A549 (cell line): ENCODE measurements around the gene DHFR2. TPM values are rescaled to one million over a fixed set of nuclear protein-coding genes. Genes with fewer than 3 reads are reported as not detected.
"Not testable (repeated sequence)": the region's sequence is repeated elsewhere in the genome, so short reads cannot be mapped to it uniquely, and the experiment has no call there.

Experiments used
- ATAC-seq, 2 experiments: fragments of 200-7000 bp in 1 of 2; fragments of >200 bp in 1 of 2; cut with Nextera tagmentation in 1 of 2; cut with Tn5 transposase in 1 of 2; 3 replicates each; pipeline versions ENCODE4 v1.8.0 to v1.9.1; 2018 to 2020; ENCODE audit warnings: mild to moderate bottlenecking in 1 of 2, moderate library complexity in 1 of 2
- CTCF ChIA-PET: fragments of 300-600 bp; sonication (Branson Sonifier 250); formaldehyde crosslinking; extraction: SDS; loops from one replicate; lab custom pipeline; 2021; ENCODE audit warnings: antibody characterized with exemption, inconsistent platforms; lab: Yijun Ruan, JAX
- POLR2A ChIA-PET: fragments of 350-600 bp; formaldehyde crosslinking; extraction: SDS; loops from one replicate; lab custom pipeline; 2021; ENCODE audit warnings: antibody characterized with exemption, inconsistent platforms; lab: Yijun Ruan, JAX
- DNase-seq, 2 experiments: peaks; one replicate each; pipeline versions ENCODE4 v3.0.0 to v3.0.0-alpha.2; 2011 to 2016; ENCODE audit warnings: low read depth in 1 of 2, low spot score in 1 of 2
- FAIRE-seq: peaks from 2 replicates; lab custom pipeline; 2011; peaks lifted over from hg19 to GRCh38; lab: Jason Lieb, UNC
- H3K27ac ChIP-seq, 2 experiments: fragments of >200 bp; sonication (Bioruptor Twin); formaldehyde crosslinking; 3 replicates each; pipeline ENCODE4 v1.5.1; 2016 to 2017
- H3K4me1 ChIP-seq: fragments of >200 bp; sonication (Bioruptor Twin); formaldehyde crosslinking; 3 replicates; pipeline ENCODE4 v1.6.1; 2016
- H3K4me2 ChIP-seq: fragments of >200 bp; sonication (Bioruptor Twin); formaldehyde crosslinking; 3 replicates; pipeline ENCODE4 v1.6.1; 2016
- H3K4me3 ChIP-seq: fragments of >200 bp; sonication (Bioruptor Twin); formaldehyde crosslinking; 3 replicates; pipeline ENCODE4 v1.5.1; 2016
- H3K9me3 ChIP-seq: fragments of >200 bp; sonication (Bioruptor Twin); formaldehyde crosslinking; 3 replicates; pipeline ENCODE4 v1.6.1; 2016
- BHLHE40 ChIP-seq: IDR thresholded peaks from 2 replicates; pipeline ENCODE4 v1.6.1; 2012; ENCODE audit warnings: low read depth, low read length, inconsistent platforms
- CBX8 ChIP-seq: fragments of 200-600 bp; sonication (generic); IDR thresholded peaks from 2 replicates; pipeline ENCODE4 v1.6.1; 2016
- CHD2 ChIP-seq: fragments of 150-350 bp; IDR thresholded peaks from 2 replicates; pipeline ENCODE4 v1.6.1; 2014; ENCODE audit warnings: low read length; ENCODE audit not compliant: partially characterized antibody
- E2F6 ChIP-seq: IDR thresholded peaks from 2 replicates; pipeline ENCODE4 v1.6.1; 2012; ENCODE audit warnings: low read depth, borderline replicate concordance
- EHMT2 ChIP-seq: fragments of 200-600 bp; sonication (generic); IDR thresholded peaks from 2 replicates; pipeline ENCODE4 v1.6.1; 2016; ENCODE audit warnings: antibody characterized with exemption, low read depth, mild to moderate bottlenecking, moderate library complexity
- ELK1 ChIP-seq: fragments of 150-350 bp; IDR thresholded peaks from 2 replicates; pipeline ENCODE4 v1.6.1; 2014; ENCODE audit warnings: low read depth, mild to moderate bottlenecking, low read length
- ESRRA ChIP-seq: fragments of 150-350 bp; IDR thresholded peaks from 2 replicates; pipeline ENCODE4 v1.6.1; 2014; ENCODE audit warnings: mild to moderate bottlenecking, low read length, borderline replicate concordance
- HDAC2 ChIP-seq: fragments of 200-600 bp; sonication (generic); IDR thresholded peaks from 2 replicates; pipeline ENCODE4 v1.6.1; 2016
- HES2 ChIP-seq: fragments of >200 bp; sonication (Bioruptor Twin); formaldehyde crosslinking; IDR thresholded peaks from 2 replicates; pipeline ENCODE4 v1.6.1; 2016
- HMGXB4 ChIP-seq: fragments of 250-450 bp; sonication (Bioruptor Pico); IDR thresholded peaks from 2 replicates; pipeline ENCODE4 v1.5.0; 2021; ENCODE audit warnings: mild to moderate bottlenecking, moderate library complexity, borderline replicate concordance
- KDM1A ChIP-seq: fragments of 200-600 bp; sonication (generic); IDR thresholded peaks from 2 replicates; pipeline ENCODE4 v1.6.1; 2016; ENCODE audit warnings: low read depth, mild to moderate bottlenecking
- KDM5A ChIP-seq: fragments of 200-600 bp; sonication (generic); IDR thresholded peaks from 2 replicates; pipeline ENCODE4 v1.6.1; 2016; ENCODE audit warnings: antibody characterized with exemption, mild to moderate bottlenecking
- MAFK ChIP-seq: fragments of 450-650 bp; IDR thresholded peaks from 2 replicates; pipeline ENCODE4 v1.6.1; 2014; ENCODE audit not compliant: partially characterized antibody
- MAX ChIP-seq: IDR thresholded peaks from 2 replicates; pipeline ENCODE4 v1.6.1; 2012
- NFE2L2 ChIP-seq: fragments of 150-350 bp; conservative IDR thresholded peaks from 2 replicates; pipeline ENCODE4 v1.6.1; 2014; ENCODE audit warnings: low read length
- NPAS2 ChIP-seq: fragments of 250-450 bp; sonication (Bioruptor Pico); IDR thresholded peaks from 2 replicates; pipeline ENCODE4 v1.8.0; 2022; ENCODE audit warnings: mild to moderate bottlenecking, moderate library complexity, borderline replicate concordance
- PBX3 ChIP-seq: IDR thresholded peaks from 2 replicates; pipeline ENCODE4 v1.6.1; 2012
- POLR2A ChIP-seq: IDR thresholded peaks from 2 replicates; pipeline ENCODE4 v1.6.1; 2012; ENCODE audit warnings: mild to moderate bottlenecking, low read length
- RAD21 ChIP-seq, 2 experiments: fragments of >200 bp in 1 of 2; sonication (Bioruptor Twin) in 1 of 2; formaldehyde crosslinking in 1 of 2; IDR thresholded peaks in 1 of 2; conservative IDR thresholded peaks in 1 of 2; 2 replicates in 1 of 2; 3 replicates in 1 of 2; pipeline ENCODE4 v1.6.1; 2012 to 2018; ENCODE audit warnings: inconsistent platforms in 1 of 2
- RFX5 ChIP-seq: fragments of 450-650 bp; IDR thresholded peaks from 2 replicates; pipeline ENCODE4 v1.7.1; 2014; ENCODE audit warnings: antibody characterized with exemption, mild to moderate bottlenecking, moderate library complexity
- TP53 ChIP-seq: fragments of 250-450 bp; sonication (Bioruptor Pico); IDR thresholded peaks from 2 replicates; pipeline ENCODE4 v1.5.0; 2021; ENCODE audit warnings: mild to moderate bottlenecking, moderate library complexity
- ZFP36 ChIP-seq: fragments of 450-650 bp; IDR thresholded peaks from 2 replicates; pipeline ENCODE4 v1.6.1; 2014; ENCODE audit warnings: borderline replicate concordance; ENCODE audit not compliant: partially characterized antibody
- ZSCAN20 ChIP-seq: fragments of 250-450 bp; sonication (Bioruptor Pico); IDR thresholded peaks from 2 replicates; pipeline ENCODE4 v1.8.0; 2022; ENCODE audit warnings: mild to moderate bottlenecking, moderate library complexity
- WGBS: methylation state at CpG from one replicate; pipeline ENCODE4 v1.1.6; 2017; ENCODE audit errors: missing lambda C conversion rate; 5-methylcytosine and 5-hydroxymethylcytosine counted together
- polyA plus RNA-seq, 4 experiments: library from polyadenylated mRNA; depleted of rRNA in 3 of 4; stranded (reverse); fragments of >200 nt; fragmentation: RNase III in 1 of 4; extraction: RNeasy Plus Mini Kit Qiagen cat#74134 plus additional on column Dnase treatment in 1 of 4; gene quantifications; 2 replicates in 3 of 4; 3 replicates in 1 of 4; pipeline ENCODE4 v1.2.3, GENCODE V29; 2011 to 2017

Gene DHFR2
- polyA plus RNA-seq, 2 of the 4 experiments (the other 2 are of a cell fraction): 6.2 to 6.3 TPM

GRCh38 chr3:94049267-94049666 is 13.4 kb downstream of the DHFR2 start:
- Histone ChIP-seq H3K27ac (no peak overlapping the region), H3K4me2 (no peak overlapping the region), H3K4me3 (no peak overlapping the region), H3K9me3 (no peaks in the 10 kb centered on the region), H3K4me1 (no peaks in the 10 kb centered on the region)
- WGBS: 83% methylated on average over 2 of the region's 2 CpGs
- POLR2A ChIA-PET: no interaction called here
- no peak for TF ChIP-seq NPAS2 (CRISPR knock-in tag)
- TF ChIP-seq CHD2: no peak
- TF ChIP-seq MAX: no peak
- no peak for TF ChIP-seq ESRRA
- no peak for TF ChIP-seq RAD21 (conservative IDR thresholded peaks at IDR 0.05 in 1 of 2, IDR thresholded peaks at IDR 0.05 in 1 of 2)
- TF ChIP-seq PBX3: no peak
- no peak for TF ChIP-seq BHLHE40
- no peak for TF ChIP-seq EHMT2
- no peak for TF ChIP-seq POLR2A
- no peak for TF ChIP-seq MAFK
- no peak for TF ChIP-seq ZFP36
- ATAC-seq: no peak
- CTCF ChIA-PET: no interaction called here
- FAIRE-seq: no peak
- no peak for DNase-seq

- Histone ChIP-seq H3K4me2 (no peak overlapping the region), H3K9me3 (no peaks in the 10 kb centered on the region), H3K4me1 (no peaks in the 10 kb centered on the region), H3K4me3 (no peak overlapping the region), H3K27ac (no peak overlapping the region)
- ChIA-PET CTCF (no interaction called here), POLR2A (no interaction called here)
- FAIRE-seq (no peak), ATAC-seq (no peak), DNase-seq (no peak)
- TF ChIP-seq HES2: no peak
- peak; percentile 79 for TF ChIP-seq MAFK
- WGBS: 94% methylated on average over 2 of the region's 2 CpGs
Measured at GRCh38 chr3:94046533-94046932, 16.2 kb downstream of the DHFR2 start.

- WGBS: 96% methylated on average over 28 of the region's 61 CpGs
- POLR2A ChIA-PET, H3K4me2 ChIP-seq, H3K4me3 ChIP-seq, H3K9me3 ChIP-seq, DNase-seq, ATAC-seq, H3K4me1 ChIP-seq, H3K27ac ChIP-seq, FAIRE-seq, CTCF ChIA-PET: not testable (repeated sequence)
Measured at GRCh38 chr3:94044100-94044936, 18.4 kb downstream of the DHFR2 start.

GRCh38 chr3:94043285-94043684 is 19.4 kb downstream of the DHFR2 start:
- H3K4me2 ChIP-seq: no peak overlapping the region
- ChIA-PET POLR2A (no interaction called here), CTCF (no interaction called here)
- H3K4me1 ChIP-seq: no peaks in the 10 kb centered on the region
- FAIRE-seq (no peak), DNase-seq (no peak), ATAC-seq (no peak)
- no peak overlapping the region for H3K4me3 ChIP-seq
- H3K27ac ChIP-seq: no peak overlapping the region
- 85% methylated on average over 1 of the region's 1 CpG for WGBS
- H3K9me3 ChIP-seq: no peaks in the 10 kb centered on the region
- TF ChIP-seq RFX5 (no peak), HMGXB4 (CRISPR knock-in tag) (no peak), MAFK (no peak), MAX (no peak), NFE2L2 (no peak), PBX3 (no peak), ZSCAN20 (CRISPR knock-in tag) (no peak), KDM5A (no peak), TP53 (CRISPR knock-in tag) (no peak), ELK1 (no peak), HDAC2 (no peak), KDM1A (no peak), CBX8 (no peak), HES2 (no peak), BHLHE40 (no peak), E2F6 (no peak)
